ENCODE results near the gene TDRD1. TPM values are rescaled to one million over a fixed set of nuclear protein-coding genes. Genes with fewer than 3 reads are reported as not detected.

Gene TDRD1
- total RNA-seq, 1 experiment from 2014 or later: not detected

Small RNAs within 50 kb of the gene (small RNA-seq; reads per million reads assigned to genes)
- gene RF02277: not detected

Other genes with a start within 250 kb of the TDRD1 start
- gene ADRB1, start 135.5 kb upstream of the TDRD1 start, total RNA-seq (2014; rRNA removed; shearing (Covaris generic); ENCODE audit: low replicate concordance): not detected in 2 replicates
- 14.6 and 24.2 TPM in 2 replicates for gene CCDC186, start 5.2 kb upstream of the TDRD1 start, total RNA-seq (2014; rRNA removed; shearing (Covaris generic); ENCODE audit: low replicate concordance)
- gene VWA2, start 59.9 kb downstream of the TDRD1 start, total RNA-seq (2014; rRNA removed; shearing (Covaris generic); ENCODE audit: low replicate concordance): not detected in 2 replicates
- 2.0 and 4.4 TPM in 2 replicates for gene AFAP1L2, start 225.1 kb downstream of the TDRD1 start, total RNA-seq (2014; rRNA removed; shearing (Covaris generic); ENCODE audit: low replicate concordance)

All from Karpas-422 (cell line).